HTR-8/SVneo (cell line): ENCODE measurements around the gene PKIG.
"Not testable (repeated sequence)": the region's sequence is repeated elsewhere in the genome, so short reads cannot be mapped to it uniquely, and the experiment has no call there.

Experiments used
- DNase-seq: peaks from one replicate; pipeline ENCODE4 v3.0.0; 2011; ENCODE audit warnings: low spot score, mixed read lengths; ENCODE audit not compliant: insufficient read length
- FAIRE-seq: peaks from 2 replicates; lab custom pipeline; 2011; peaks lifted over from hg19 to GRCh38; lab: Jason Lieb, UNC

Gene PKIG

GRCh38 chr20:44582311-44583025 lies at the start of gene PKIG:
PKIG (plus strand) TSS chr20:44582579; CDS start chr20:44614557, 31,978 bp downstream.
- DNase-seq (peak; percentile 96), FAIRE-seq (peak; percentile 97)

- DNase-seq, result no peak
- peak; percentile 93 for FAIRE-seq
These were observed 49.4 kb upstream of the PKIG start for GRCh38 chr20:44532981-44533331.

GRCh38 chr20:44533928-44534327 lies 48.5 kb upstream of the PKIG start:
- DNase-seq (no peak), FAIRE-seq (no peak)

- FAIRE-seq (peak; percentile 69), DNase-seq (no peak)
These were observed 46.2 kb upstream of the PKIG start for GRCh38 chr20:44536175-44536574.

DNA sequence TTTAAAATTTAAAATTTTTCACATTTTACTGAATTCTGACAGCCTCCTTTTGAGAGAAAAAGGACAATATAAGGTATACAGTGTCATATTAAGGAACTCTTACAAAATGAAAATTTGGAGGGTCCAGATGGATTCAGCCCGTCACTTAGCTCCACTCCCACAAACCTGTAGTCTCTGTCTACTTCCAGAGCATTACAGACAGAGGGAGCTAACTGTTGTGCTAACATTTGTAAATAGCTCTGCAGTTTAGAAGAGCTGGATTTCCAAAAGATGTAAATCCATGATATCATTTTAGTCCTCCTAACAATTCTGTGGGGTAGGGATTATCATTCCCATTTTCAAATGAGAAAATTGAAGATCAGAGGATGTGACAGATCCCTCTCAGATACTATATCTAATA lies 44.4 kb upstream of the PKIG start:
- no peak for DNase-seq
- FAIRE-seq, result peak; percentile 13

DNA sequence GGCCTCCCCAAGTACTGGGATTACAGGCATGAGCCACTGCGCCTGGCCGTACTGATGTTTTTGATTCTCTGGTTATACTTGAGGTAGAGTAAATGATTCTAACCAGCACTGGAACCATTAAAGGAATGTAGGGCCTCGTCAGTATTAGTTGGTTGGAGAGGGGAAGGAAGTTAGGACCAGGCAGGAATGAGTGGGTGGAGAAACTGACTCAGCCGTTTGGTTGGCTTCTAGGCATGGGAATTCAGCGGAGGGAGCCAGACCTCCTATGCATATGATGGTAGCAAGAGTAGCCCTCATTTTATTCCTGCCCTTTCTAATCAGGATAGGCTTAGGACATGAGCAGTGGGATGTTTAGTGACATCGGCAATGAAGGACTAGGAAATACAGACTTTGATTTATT lies 41.5 kb upstream of the PKIG start:
- FAIRE-seq (peak; percentile 98), DNase-seq (peak; percentile 80)

GRCh38 chr20:44541992-44542391 lies 40.4 kb upstream of the PKIG start:
- DNase-seq, result no peak
- FAIRE-seq, result peak; percentile 9

GRCh38 chr20:44542890-44543289 lies 39.5 kb upstream of the PKIG start:
- DNase-seq (no peak), FAIRE-seq (no peak)

DNA sequence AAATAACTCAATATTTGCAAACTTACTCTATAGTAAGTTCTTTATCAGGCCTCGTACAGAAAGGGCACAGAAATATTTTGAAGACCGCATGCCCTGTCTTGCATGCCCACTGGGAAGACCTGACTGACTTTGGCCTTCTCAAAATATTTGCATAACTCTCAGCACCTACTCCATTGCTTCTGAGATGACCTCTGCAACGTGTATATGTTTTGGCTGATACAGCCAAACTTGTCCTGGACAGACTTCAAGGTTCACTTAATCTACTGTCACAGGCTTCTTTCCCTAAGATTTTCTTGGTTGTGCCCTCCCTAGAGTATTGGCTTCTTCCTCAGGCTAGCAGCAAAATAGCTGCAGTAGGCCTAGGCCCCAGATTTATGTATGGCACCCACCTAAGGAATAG lies 39.0 kb upstream of the PKIG start:
- peak; percentile 31 for FAIRE-seq

DNA sequence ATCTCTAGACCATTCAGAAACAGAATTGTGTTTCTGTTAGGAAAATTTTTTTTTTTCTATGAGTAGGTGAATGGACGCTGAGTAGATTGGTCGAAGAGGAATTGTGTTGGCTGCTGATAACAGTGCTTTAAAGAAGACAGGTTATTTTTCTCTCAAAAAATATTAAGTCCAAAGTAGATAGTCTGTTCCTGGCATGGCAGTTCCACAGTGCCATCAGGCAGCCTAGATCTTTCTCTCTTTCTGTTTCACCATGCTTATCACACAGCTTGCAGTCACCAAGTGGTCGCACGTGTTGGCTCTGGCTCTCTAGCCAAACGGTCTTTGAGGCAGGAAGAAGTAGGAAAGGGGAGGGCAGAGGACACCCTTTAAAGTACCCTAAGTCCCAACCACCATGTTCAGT lies 38.1 kb upstream of the PKIG start:
- FAIRE-seq, result peak; percentile 62
- DNase-seq, result no peak

More for the DNA sequence above, 39.0 kb upstream of the PKIG start:
- no peak for DNase-seq

DNA sequence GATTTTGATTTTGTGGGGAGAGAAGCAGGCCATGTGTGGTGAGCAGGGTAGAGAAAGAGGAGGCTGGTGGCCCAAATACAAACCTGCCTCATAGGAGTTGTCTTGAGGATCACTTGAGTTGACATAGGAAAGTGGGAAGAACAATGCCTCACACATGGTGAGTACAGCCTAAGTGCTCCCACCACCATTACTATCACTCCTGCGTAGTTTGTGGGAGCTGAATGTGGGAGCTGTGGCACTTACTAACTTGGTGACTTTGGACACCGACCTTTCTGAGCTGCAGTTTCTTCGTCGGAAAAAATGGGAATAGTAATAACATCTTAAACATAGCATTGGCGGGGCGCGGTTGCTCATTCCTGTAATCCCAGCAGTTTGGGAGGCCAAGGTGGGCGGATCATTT lies 35.0 kb upstream of the PKIG start:
- DNase-seq (no peak), FAIRE-seq (no peak)

DNA sequence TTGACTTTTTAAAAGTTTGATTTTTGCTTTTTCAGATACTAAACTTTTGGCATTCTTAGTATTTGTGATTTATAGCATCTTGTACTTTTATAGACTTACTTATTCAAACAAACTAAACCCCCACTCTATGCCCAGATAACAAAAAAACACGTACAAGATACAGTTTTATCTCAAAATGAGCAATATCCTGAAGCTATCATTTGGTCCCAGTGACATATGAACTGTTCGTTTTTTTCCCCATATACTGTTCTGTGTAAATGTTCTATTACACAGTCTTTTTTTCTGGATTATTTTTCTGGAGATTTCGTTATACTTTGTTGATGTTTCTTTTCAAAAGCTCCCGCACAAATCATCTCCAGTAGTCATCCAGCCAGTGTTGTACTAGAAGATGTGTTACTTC lies 33.3 kb upstream of the PKIG start:
- FAIRE-seq (no peak), DNase-seq (no peak)

- no peak for DNase-seq
- FAIRE-seq, result peak; percentile 97
These were observed 30.3 kb upstream of the PKIG start for GRCh38 chr20:44552050-44552449.

- DNase-seq, result no peak
- no peak for FAIRE-seq
These were observed 29.8 kb upstream of the PKIG start for GRCh38 chr20:44552568-44552949.

- FAIRE-seq, result no peak
- peak; percentile 86 for DNase-seq
These were observed 29.1 kb upstream of the PKIG start for GRCh38 chr20:44552950-44553908.

GRCh38 chr20:44559302-44559701 lies 23.1 kb upstream of the PKIG start:
- DNase-seq (no peak), FAIRE-seq (peak; percentile 86)

DNA sequence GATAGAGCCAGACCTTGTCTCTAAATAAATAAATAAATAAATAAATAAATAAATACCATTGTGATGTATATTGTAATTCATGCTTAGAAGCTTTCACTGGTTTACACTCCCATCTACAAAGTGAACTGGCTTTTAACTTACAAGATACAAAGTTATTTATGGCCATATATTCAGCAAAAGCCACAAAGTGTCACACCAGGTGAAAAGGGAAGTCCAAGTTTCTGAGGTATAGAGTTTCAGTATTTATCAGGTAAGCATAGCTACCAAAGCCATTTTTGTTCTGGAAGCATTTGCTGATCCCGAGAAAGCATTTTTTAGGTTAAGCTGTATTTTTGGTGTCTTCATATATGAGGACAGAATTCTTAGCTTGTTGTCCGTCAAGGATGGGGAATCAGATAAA lies 22.1 kb upstream of the PKIG start:
- no peak for DNase-seq
- peak; percentile 84 for FAIRE-seq

GRCh38 chr20:44560818-44561217 lies 21.6 kb upstream of the PKIG start:
- not testable (repeated sequence) for DNase-seq, FAIRE-seq

DNA sequence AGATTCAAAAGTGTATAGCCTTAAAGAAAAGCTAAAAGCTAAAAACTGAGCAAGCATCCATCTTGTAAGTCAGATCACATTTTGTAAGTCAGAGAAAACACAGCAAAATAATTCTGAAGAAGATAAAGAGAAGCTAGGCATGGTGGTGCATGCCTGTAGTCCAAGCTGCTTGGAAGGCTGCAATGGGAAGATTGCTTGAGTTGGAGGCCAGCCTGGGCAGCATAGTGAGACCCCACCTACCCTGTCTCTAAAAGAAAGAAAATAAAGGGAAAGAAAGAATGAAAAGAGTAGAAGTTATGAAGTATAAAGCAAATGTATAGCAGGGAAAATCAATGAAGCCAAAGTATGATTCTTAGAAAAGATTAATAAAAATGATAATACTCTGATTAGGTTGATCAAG lies 20.5 kb upstream of the PKIG start:
- DNase-seq (no peak), FAIRE-seq (peak; percentile 90)

GRCh38 chr20:44566018-44566417 lies 16.4 kb upstream of the PKIG start:
- DNase-seq, result no peak
- FAIRE-seq, result peak; percentile 94

DNA sequence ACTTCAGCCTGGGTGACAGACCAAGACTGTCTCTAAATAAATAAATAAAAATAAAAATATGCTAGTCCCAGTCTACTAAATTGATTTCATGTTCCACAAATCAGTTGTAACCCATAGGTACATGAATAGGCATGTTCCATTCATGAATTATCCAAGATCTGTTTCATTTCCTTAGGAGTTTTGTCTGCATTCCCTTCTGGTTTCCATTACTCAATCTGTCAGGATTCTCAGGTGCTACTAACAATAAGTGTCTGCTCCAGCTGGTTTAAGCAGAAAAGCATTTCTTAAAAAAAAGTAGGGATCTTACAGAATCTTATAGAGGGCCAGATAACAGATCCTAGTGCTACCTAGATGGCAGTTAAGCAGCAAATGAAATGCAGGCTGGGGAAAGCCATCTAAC lies 15.6 kb upstream of the PKIG start:
- FAIRE-seq (peak; percentile 89), DNase-seq (no peak)
